ENCODE results near the gene DYNLT5. TPM values are rescaled to one million over a fixed set of nuclear protein-coding genes. Genes with fewer than 3 reads are reported as not detected.
"Not testable (repeated sequence)": the region's sequence is repeated elsewhere in the genome, so short reads cannot be mapped to it uniquely, and the experiment has no call there.

Gene DYNLT5
- total RNA-seq, 4 donors from 2014 or later, result 1.2 to 3.1 (median 1.7) TPM

- intact Hi-C loops (cut with DNase I), result no loop called here
- no peak overlapping the region for H3K27ac ChIP-seq (replicated peaks in 1 of 4)
Measured at GRCh38 chr1:66787641-66788040, 35.4 kb downstream of the DYNLT5 start.

GRCh38 chr1:66788231-66788939 is 36.1 kb downstream of the DYNLT5 start:
- WGBS, result 81% methylated on average over 6 of the region's 6 CpGs
- TF ChIP-seq CTCF (IDR thresholded peaks at IDR 0.05) (no peak), EP300 (IDR thresholded peaks at IDR 0.05) (no peak), POLR2AphosphoS5 (IDR thresholded peaks at IDR 0.05) (no peak)
- intact Hi-C loops (cut with DNase I), result no loop called here

More at GRCh38 chr1:66787641-66788040, 35.4 kb downstream of the DYNLT5 start:
- Histone ChIP-seq H3K4me1 (no peaks in the 10 kb centered on the region), H3K36me3 (no peaks in the 10 kb centered on the region), H3K4me3 (no peak overlapping the region), H3K9me3 (no peaks in the 10 kb centered on the region), H3K27me3 (no peaks in the 10 kb centered on the region)
- WGBS, result 87% methylated on average over 4 of the region's 4 CpGs
- no peak for TF ChIP-seq POLR2AphosphoS5 (IDR thresholded peaks at IDR 0.05)
- no peak for TF ChIP-seq EP300 (IDR thresholded peaks at IDR 0.05)
- TF ChIP-seq POLR2A (IDR thresholded peaks at IDR 0.05; ENCODE audit: low read depth), result no peak
- TF ChIP-seq CTCF (IDR thresholded peaks at IDR 0.05), result no peak
- DNase-seq (ENCODE audit: extremely low spot score), result no peak

GRCh38 chr1:66791621-66792610 is 39.7 kb downstream of the DYNLT5 start:
- no peaks in the 10 kb centered on the region for H3K9me3 ChIP-seq
- H3K36me3 ChIP-seq, result no peaks in the 10 kb centered on the region
- H3K27ac ChIP-seq (replicated peaks in 1 of 4), result no peak overlapping the region
- H3K4me3 ChIP-seq, result no peak overlapping the region
- TF ChIP-seq POLR2A (IDR thresholded peaks at IDR 0.05; ENCODE audit: low read depth) (no peak), EP300 (IDR thresholded peaks at IDR 0.05) (no peak), POLR2AphosphoS5 (IDR thresholded peaks at IDR 0.05) (no peak), CTCF (IDR thresholded peaks at IDR 0.05) (no peak)
- intact Hi-C loops (cut with DNase I), result no loop called here
- DNase-seq (ENCODE audit: extremely low spot score), result no peak
- WGBS, result 89% methylated on average over 5 of the region's 5 CpGs
- no peaks in the 10 kb centered on the region for H3K27me3 ChIP-seq
- H3K4me1 ChIP-seq, result no peaks in the 10 kb centered on the region

More at GRCh38 chr1:66788231-66788939, 36.1 kb downstream of the DYNLT5 start:
- Histone ChIP-seq H3K4me1 (no peaks in the 10 kb centered on the region), H3K36me3 (no peaks in the 10 kb centered on the region), H3K4me3 (no peak overlapping the region), H3K9me3 (no peaks in the 10 kb centered on the region), H3K27me3 (no peaks in the 10 kb centered on the region), H3K27ac (replicated peaks in 1 of 4) (no peak overlapping the region)
- DNase-seq (ENCODE audit: extremely low spot score), result no peak

- H3K9me3 ChIP-seq; H3K27ac ChIP-seq (replicated peaks in 1 of 4); H3K27me3 ChIP-seq; intact Hi-C loops (cut with DNase I); H3K36me3 ChIP-seq; DNase-seq (ENCODE audit: extremely low spot score); H3K4me1 ChIP-seq; H3K4me3 ChIP-seq: not testable (repeated sequence)
- WGBS, result 97% methylated on average over 2 of the region's 2 CpGs
Measured at GRCh38 chr1:66795839-66796238, 43.6 kb downstream of the DYNLT5 start.

GRCh38 chr1:66809245-66809644 is 57.0 kb downstream of the DYNLT5 start:
- Histone ChIP-seq H3K9me3 (no peaks in the 10 kb centered on the region), H3K36me3 (no peaks in the 10 kb centered on the region), H3K4me3 (no peak overlapping the region), H3K4me1 (no peaks in the 10 kb centered on the region), H3K27ac (replicated peaks in 1 of 4) (no peak overlapping the region), H3K27me3 (no peaks in the 10 kb centered on the region)
- TF ChIP-seq POLR2A (IDR thresholded peaks at IDR 0.05; ENCODE audit: low read depth) (no peak), POLR2AphosphoS5 (IDR thresholded peaks at IDR 0.05) (no peak), EP300 (IDR thresholded peaks at IDR 0.05) (no peak), CTCF (IDR thresholded peaks at IDR 0.05) (no peak)
- DNase-seq (ENCODE audit: extremely low spot score), result no peak
- intact Hi-C loops (cut with DNase I), result no loop called here
- WGBS, result 93% methylated on average over 1 of the region's 1 CpG
